GM19351 (cell line): ENCODE measurements around the gene TENT4B.
"Not testable (repeated sequence)": the region's sequence is repeated elsewhere in the genome, so short reads cannot be mapped to it uniquely, and the experiment has no call there.

Source experiments
- ATAC-seq: cut with Tn5 transposase; IDR thresholded peaks from one replicate; pipeline ENCODE4 v1.9.1; 2021; ENCODE audit warnings: mild to moderate bottlenecking, moderate library complexity; ENCODE audit not compliant: unreplicated experiment

The TENT4B gene

GRCh38 chr16:50227120-50227519, 74.0 kb downstream of the TENT4B start:
- no peak for ATAC-seq

GRCh38 chr16:50227665-50228064, 74.6 kb downstream of the TENT4B start:
- no peak for ATAC-seq

- no peak for ATAC-seq
Observed at GRCh38 chr16:50228364-50228868, 75.3 kb downstream of the TENT4B start.

GRCh38 chr16:50229149-50229726, 76.1 kb downstream of the TENT4B start:
- ATAC-seq = no peak

- ATAC-seq = no peak
Observed at GRCh38 chr16:50234771-50235556, 81.9 kb downstream of the TENT4B start.

- ATAC-seq = no peak
Observed at GRCh38 chr16:50235581-50235980, 82.5 kb downstream of the TENT4B start.

GRCh38 chr16:50238314-50238713, 85.2 kb downstream of the TENT4B start:
- no peak for ATAC-seq

- ATAC-seq = no peak
Observed at GRCh38 chr16:50238868-50239301, 85.8 kb downstream of the TENT4B start.

- ATAC-seq = not testable (repeated sequence)
Observed at GRCh38 chr16:50243024-50243423, 89.9 kb downstream of the TENT4B start.

GRCh38 chr16:50244140-50244503, 91.0 kb downstream of the TENT4B start:
- no peak for ATAC-seq

- no peak for ATAC-seq
Observed at GRCh38 chr16:50244504-50245416, 91.7 kb downstream of the TENT4B start.

GRCh38 chr16:50245417-50246298, 92.6 kb downstream of the TENT4B start:
- ATAC-seq = peak; percentile 80

GRCh38 chr16:50246299-50247122, 93.4 kb downstream of the TENT4B start:
- peak; percentile 30 for ATAC-seq

- no peak for ATAC-seq
Observed at GRCh38 chr16:50247123-50247905, 94.2 kb downstream of the TENT4B start.

GRCh38 chr16:50247906-50248608, 95.0 kb downstream of the TENT4B start:
- ATAC-seq = no peak

GRCh38 chr16:50248845-50249244, 95.7 kb downstream of the TENT4B start:
- no peak for ATAC-seq

- ATAC-seq = no peak
Observed at GRCh38 chr16:50251375-50252081, 98.4 kb downstream of the TENT4B start.
